ENCODE results near the gene PRPF6. TPM values are rescaled to one million over a fixed set of nuclear protein-coding genes. Genes with fewer than 3 reads are reported as not detected.

PRPF6 gene
- total RNA-seq, 4 donors from 2014 or later = 70.7 to 93.0 (median 83.9) TPM

GRCh38 chr20:63940472-63941266, 40.3 kb upstream of the PRPF6 start:
- H3K9me3 ChIP-seq = no peaks in the 10 kb centered on the region
- peak in 1 of 2 donors; percentile 65 for DNase-seq (ENCODE audit: low spot score in 2 of 2)
- no peak overlapping the region for H3K4me3 ChIP-seq
- H3K36me3 ChIP-seq = peaks cover 63% of the 10 kb centered on the region
- H3K4me1 ChIP-seq = peaks cover 24% of the 10 kb centered on the region
- H3K27ac ChIP-seq = no peak overlapping the region
- TF ChIP-seq, protein P1, sequence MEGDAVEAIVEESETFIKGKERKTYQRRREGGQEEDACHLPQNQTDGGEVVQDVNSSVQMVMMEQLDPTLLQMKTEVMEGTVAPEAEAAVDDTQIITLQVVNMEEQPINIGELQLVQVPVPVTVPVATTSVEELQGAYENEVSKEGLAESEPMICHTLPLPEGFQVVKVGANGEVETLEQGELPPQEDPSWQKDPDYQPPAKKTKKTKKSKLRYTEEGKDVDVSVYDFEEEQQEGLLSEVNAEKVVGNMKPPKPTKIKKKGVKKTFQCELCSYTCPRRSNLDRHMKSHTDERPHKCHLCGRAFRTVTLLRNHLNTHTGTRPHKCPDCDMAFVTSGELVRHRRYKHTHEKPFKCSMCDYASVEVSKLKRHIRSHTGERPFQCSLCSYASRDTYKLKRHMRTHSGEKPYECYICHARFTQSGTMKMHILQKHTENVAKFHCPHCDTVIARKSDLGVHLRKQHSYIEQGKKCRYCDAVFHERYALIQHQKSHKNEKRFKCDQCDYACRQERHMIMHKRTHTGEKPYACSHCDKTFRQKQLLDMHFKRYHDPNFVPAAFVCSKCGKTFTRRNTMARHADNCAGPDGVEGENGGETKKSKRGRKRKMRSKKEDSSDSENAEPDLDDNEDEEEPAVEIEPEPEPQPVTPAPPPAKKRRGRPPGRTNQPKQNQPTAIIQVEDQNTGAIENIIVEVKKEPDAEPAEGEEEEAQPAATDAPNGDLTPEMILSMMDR (IDR thresholded peaks at IDR 0.05) = no peak
- TF ChIP-seq EP300 (IDR thresholded peaks at IDR 0.05) = no peak
- no peak for TF ChIP-seq POLR2AphosphoS5 (IDR thresholded peaks at IDR 0.05)
- no peak for TF ChIP-seq POLR2A (IDR thresholded peaks at IDR 0.05)
- H3K27me3 ChIP-seq = no peaks in the 10 kb centered on the region
- WGBS = 90% methylated on average over 23 of the region's 58 CpGs

GRCh38 chr20:63941282-63942081, 39.5 kb upstream of the PRPF6 start:
- Histone ChIP-seq H3K9me3 (no peaks in the 10 kb centered on the region), H3K36me3 (peaks cover 67% of the 10 kb centered on the region), H3K27me3 (no peaks in the 10 kb centered on the region), H3K4me3 (no peak overlapping the region), H3K4me1 (peaks cover 24% of the 10 kb centered on the region), H3K27ac (peak overlapping the region; percentile 53)
- peak; percentile 87 to 91 for DNase-seq (ENCODE audit: low spot score in 2 of 2)
- WGBS = 66% methylated on average over 34 of the region's 39 CpGs
- TF ChIP-seq, protein P1 (IDR thresholded peaks at IDR 0.05) = no peak
- no peak for TF ChIP-seq EP300 (IDR thresholded peaks at IDR 0.05)

DNA sequence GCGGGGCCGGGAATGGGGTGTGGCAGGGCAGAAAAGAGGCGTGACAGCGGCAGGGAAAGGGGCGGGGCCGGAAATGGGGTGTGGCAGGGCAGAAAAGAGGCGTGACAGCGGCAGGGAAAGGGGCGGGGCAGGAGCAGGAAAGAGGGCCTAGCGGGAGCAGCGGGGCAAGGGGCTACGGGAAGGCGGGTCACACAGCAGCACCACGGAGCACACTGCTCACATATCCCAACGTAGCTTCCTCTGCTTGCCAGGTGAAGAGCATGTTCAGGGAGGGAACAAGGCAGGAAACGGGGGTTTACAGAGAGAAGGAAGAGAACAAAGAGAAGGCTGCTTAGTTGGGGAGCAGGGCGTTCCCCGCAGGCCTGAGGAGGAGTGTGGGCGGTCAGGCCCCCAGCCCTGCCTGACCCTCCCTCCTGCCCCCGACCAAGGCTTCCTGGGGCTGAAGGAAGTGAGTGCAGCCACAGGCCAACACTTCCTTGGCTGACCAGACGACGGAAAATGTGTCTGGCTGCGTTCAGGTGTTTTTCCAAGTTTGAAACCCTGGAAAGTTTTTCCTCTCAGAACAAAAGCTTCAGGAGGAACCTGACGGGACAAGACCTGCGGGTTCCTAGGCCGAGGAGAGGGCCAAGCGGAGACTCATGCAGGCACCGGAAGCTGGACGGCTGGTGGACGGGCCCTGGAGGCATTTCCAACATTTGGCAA, 38.5 kb upstream of the PRPF6 start:
- TF ChIP-seq, protein P1 (IDR thresholded peaks at IDR 0.05) = no peak
- TF ChIP-seq POLR2AphosphoS5 (IDR thresholded peaks at IDR 0.05) (no peak), EP300 (IDR thresholded peaks at IDR 0.05) (no peak), POLR2A (IDR thresholded peaks at IDR 0.05) (no peak)
- Histone ChIP-seq H3K27me3 (no peaks in the 10 kb centered on the region), H3K9me3 (no peaks in the 10 kb centered on the region), H3K4me3 (no peak overlapping the region), H3K27ac (peak overlapping the region; percentile 81), H3K36me3 (peaks cover 68% of the 10 kb centered on the region), H3K4me1 (peaks cover 28% of the 10 kb centered on the region)
- peak in 1 of 2 donors; percentile 79 for DNase-seq (ENCODE audit: low spot score in 2 of 2)
- WGBS = 53% methylated on average over 28 of the region's 30 CpGs

GRCh38 chr20:63942969-63943807, 37.7 kb upstream of the PRPF6 start:
- no peak for TF ChIP-seq POLR2AphosphoS5 (IDR thresholded peaks at IDR 0.05)
- TF ChIP-seq POLR2A (IDR thresholded peaks at IDR 0.05) = no peak
- no peak for TF ChIP-seq EP300 (IDR thresholded peaks at IDR 0.05)
- TF ChIP-seq, protein P1 (IDR thresholded peaks at IDR 0.05) = no peak
- 76% methylated on average over 10 of the region's 19 CpGs for WGBS
- peaks cover 68% of the 10 kb centered on the region for H3K36me3 ChIP-seq
- DNase-seq (ENCODE audit: low spot score in 2 of 2) = no peak
- H3K4me1 ChIP-seq = peaks cover 36% of the 10 kb centered on the region
- no peaks in the 10 kb centered on the region for H3K27me3 ChIP-seq
- no peak overlapping the region for H3K4me3 ChIP-seq
- peak overlapping the region; percentile 81 for H3K27ac ChIP-seq
- no peaks in the 10 kb centered on the region for H3K9me3 ChIP-seq

All from suprapubic skin (tissue), 4 donors.